ENCODE data around the gene C9orf78. TPM values are rescaled to one million over a fixed set of nuclear protein-coding genes. Genes with fewer than 3 reads are reported as not detected.

Gene C9orf78
- total RNA-seq, 3 donors from 2014 or later: 35.1 to 47.5 (median 37.3) TPM

GRCh38 chr9:129868872-129869486 lies 33.9 kb upstream of the C9orf78 start:
- Histone ChIP-seq H3K4me1 (ENCODE audit: low read depth) (no peaks in the 10 kb centered on the region), H3K36me3 (ENCODE audit: low read depth) (no peaks in the 10 kb centered on the region), H3K9me3 (no peaks in the 10 kb centered on the region), H3K4me3 (no peak overlapping the region)
- ATAC-seq: peak; percentile 83
- TF ChIP-seq, protein P1, sequence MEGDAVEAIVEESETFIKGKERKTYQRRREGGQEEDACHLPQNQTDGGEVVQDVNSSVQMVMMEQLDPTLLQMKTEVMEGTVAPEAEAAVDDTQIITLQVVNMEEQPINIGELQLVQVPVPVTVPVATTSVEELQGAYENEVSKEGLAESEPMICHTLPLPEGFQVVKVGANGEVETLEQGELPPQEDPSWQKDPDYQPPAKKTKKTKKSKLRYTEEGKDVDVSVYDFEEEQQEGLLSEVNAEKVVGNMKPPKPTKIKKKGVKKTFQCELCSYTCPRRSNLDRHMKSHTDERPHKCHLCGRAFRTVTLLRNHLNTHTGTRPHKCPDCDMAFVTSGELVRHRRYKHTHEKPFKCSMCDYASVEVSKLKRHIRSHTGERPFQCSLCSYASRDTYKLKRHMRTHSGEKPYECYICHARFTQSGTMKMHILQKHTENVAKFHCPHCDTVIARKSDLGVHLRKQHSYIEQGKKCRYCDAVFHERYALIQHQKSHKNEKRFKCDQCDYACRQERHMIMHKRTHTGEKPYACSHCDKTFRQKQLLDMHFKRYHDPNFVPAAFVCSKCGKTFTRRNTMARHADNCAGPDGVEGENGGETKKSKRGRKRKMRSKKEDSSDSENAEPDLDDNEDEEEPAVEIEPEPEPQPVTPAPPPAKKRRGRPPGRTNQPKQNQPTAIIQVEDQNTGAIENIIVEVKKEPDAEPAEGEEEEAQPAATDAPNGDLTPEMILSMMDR (IDR thresholded peaks at IDR 0.05): no peak
- DNase-seq: peak; percentile 52 to 89 (median 73)
- intact Hi-C loops (cut with DNase I, micrococcal nuclease): no loop called here

- TF ChIP-seq, protein P1 (IDR thresholded peaks at IDR 0.05): no peak
- intact Hi-C loops (cut with DNase I, micrococcal nuclease): no loop called here
- Histone ChIP-seq H3K4me3 (no peak overlapping the region), H3K4me1 (ENCODE audit: low read depth) (no peaks in the 10 kb centered on the region), H3K9me3 (no peaks in the 10 kb centered on the region), H3K36me3 (ENCODE audit: low read depth) (no peaks in the 10 kb centered on the region)
- DNase-seq (no peak), ATAC-seq (no peak)
These were observed 33.2 kb upstream of the C9orf78 start for GRCh38 chr9:129868023-129868871.

DNA sequence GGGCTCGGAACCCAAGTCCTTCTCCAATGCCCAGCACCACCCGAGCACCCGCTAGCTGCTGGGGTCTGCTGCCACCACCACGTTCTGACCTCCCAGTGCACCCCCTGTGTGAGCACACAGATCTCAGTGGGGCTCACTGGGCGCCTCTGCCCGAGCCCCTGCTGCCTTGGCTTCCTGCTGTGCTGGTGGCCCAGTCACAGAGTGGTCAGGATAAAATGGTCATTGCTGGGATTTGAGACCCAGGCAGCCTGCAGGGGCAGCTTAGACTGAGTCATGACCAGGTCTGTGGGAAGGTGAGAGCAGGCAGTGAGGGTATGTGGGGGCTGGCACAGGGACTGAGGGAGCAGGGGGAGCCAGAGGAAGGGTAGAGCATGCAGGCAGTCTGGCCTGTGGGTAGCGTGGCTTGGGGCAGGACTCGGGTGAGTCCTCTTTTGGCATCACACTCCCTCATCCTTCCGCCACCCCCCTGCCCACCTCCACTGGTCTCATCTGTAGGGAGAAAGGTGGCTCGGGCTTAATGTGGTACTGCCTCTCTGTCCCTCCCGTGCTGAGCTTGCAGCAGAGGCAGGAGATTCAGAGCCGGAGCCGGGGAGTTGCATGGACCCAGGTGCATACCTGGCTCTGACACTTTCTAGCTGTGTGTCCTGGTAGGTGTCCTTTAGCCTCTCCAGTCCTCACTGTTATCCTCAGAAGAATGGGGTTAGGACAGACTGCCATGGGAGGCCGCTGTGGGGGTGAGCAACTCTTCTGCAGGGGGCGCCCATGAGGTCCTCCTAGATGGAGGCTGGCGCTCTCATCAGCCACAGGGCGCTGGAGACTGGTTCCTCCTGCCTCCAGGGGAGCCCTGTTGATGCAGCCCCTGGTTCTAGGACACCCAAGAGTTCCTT lies 32.3 kb upstream of the C9orf78 start:
- intact Hi-C loops (cut with DNase I, micrococcal nuclease): no loop called here
- DNase-seq: no peak
- no peak overlapping the region for H3K4me3 ChIP-seq
- TF ChIP-seq, protein P1 (IDR thresholded peaks at IDR 0.05): no peak
- ATAC-seq: no peak
- H3K4me1 ChIP-seq (ENCODE audit: low read depth): no peaks in the 10 kb centered on the region
- H3K36me3 ChIP-seq (ENCODE audit: low read depth): no peaks in the 10 kb centered on the region
- H3K9me3 ChIP-seq: no peaks in the 10 kb centered on the region

GRCh38 chr9:129866394-129867135 lies 31.5 kb upstream of the C9orf78 start:
- DNase-seq (no peak), ATAC-seq (no peak)
- H3K36me3 ChIP-seq (ENCODE audit: low read depth): no peaks in the 10 kb centered on the region
- no peak overlapping the region for H3K4me3 ChIP-seq
- no peaks in the 10 kb centered on the region for H3K9me3 ChIP-seq
- TF ChIP-seq, protein P1 (IDR thresholded peaks at IDR 0.05): no peak
- intact Hi-C loops (cut with DNase I, micrococcal nuclease): no loop called here
- no peaks in the 10 kb centered on the region for H3K4me1 ChIP-seq (ENCODE audit: low read depth)

Measured in mucosa of descending colon (tissue), 3 donors.